ENCODE results near the gene ELMO1.

- TF ChIP-seq POLR2A (IDR thresholded peaks at IDR 0.05) (no peak), CTCF (IDR thresholded peaks at IDR 0.05) (no peak)
Measured at GRCh38 chr7:37441816-37442215, 6.8 kb downstream of the ELMO1 start.

Measured in transverse colon (tissue), 3 donors.